Measurements from ENCODE around the gene TMEM125.

DNA sequence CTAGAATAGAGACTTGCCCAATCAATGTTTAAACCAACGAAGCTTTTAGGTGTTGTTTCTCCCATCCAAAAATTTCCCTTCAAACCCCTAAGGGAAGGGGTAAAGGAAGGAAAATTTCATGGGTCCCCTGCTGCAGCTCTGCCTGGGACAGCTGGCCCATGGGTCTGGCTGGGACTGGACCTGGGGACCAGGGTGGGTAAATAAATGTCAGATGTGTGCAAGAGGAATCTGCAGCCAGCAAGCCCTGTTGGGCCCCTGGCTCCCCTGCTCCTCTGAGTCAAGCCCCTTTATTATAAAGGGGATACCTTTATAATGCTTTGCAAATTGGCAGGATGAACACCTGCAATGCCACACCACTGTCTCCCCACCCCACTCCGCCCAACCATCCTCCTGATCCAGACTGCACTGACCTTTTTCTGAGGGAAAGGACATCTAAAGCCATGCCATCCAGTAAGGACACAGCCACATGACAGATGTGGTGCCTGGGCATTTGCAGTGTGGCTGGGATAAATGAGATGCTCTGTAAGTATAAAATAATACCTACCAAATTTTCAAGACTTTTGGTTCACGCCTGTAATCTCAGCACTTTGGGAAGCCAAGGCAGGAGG, 1.9 kb upstream of the TMEM125 start:
- TF ChIP-seq, protein P1, sequence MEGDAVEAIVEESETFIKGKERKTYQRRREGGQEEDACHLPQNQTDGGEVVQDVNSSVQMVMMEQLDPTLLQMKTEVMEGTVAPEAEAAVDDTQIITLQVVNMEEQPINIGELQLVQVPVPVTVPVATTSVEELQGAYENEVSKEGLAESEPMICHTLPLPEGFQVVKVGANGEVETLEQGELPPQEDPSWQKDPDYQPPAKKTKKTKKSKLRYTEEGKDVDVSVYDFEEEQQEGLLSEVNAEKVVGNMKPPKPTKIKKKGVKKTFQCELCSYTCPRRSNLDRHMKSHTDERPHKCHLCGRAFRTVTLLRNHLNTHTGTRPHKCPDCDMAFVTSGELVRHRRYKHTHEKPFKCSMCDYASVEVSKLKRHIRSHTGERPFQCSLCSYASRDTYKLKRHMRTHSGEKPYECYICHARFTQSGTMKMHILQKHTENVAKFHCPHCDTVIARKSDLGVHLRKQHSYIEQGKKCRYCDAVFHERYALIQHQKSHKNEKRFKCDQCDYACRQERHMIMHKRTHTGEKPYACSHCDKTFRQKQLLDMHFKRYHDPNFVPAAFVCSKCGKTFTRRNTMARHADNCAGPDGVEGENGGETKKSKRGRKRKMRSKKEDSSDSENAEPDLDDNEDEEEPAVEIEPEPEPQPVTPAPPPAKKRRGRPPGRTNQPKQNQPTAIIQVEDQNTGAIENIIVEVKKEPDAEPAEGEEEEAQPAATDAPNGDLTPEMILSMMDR (IDR thresholded peaks at IDR 0.05): no peak
- TF ChIP-seq POLR2A (IDR thresholded peaks at IDR 0.05): no peak

All from transverse colon (tissue), 3 donors.